DND-41 (cell line): ENCODE data around the gene SPTBN5.

Experiments used
- ATAC-seq: fragments of 200-7000 bp; cut with Tn5 transposase; 3 replicates; pipeline ENCODE4 v1.9.1; 2021; ENCODE audit warnings: low read depth; ENCODE audit not compliant: insufficient read depth
- DNase-seq: peaks from one replicate; pipeline ENCODE4 v3.0.0-alpha.2; 2020
- H2AFZ ChIP-seq: 2 replicates; pipeline ENCODE4 v1.6.0; 2012; ENCODE audit warnings: low read depth, low read length
- H3K27ac ChIP-seq: 2 replicates; pipeline ENCODE4 v1.5.1; 2012; ENCODE audit warnings: low read length, inconsistent platforms
- H3K27me3 ChIP-seq: fragments of 200-600 bp; sonication (generic); 2 replicates; pipeline ENCODE4 v1.6.0; 2012; ENCODE audit warnings: low read length, mild to moderate bottlenecking, inconsistent platforms; ENCODE audit not compliant: insufficient read depth, poor library complexity
- H3K36me3 ChIP-seq: 2 replicates; pipeline ENCODE4 v1.5.1; 2012; ENCODE audit warnings: low read length, inconsistent platforms; ENCODE audit not compliant: insufficient read depth
- H3K4me1 ChIP-seq: 2 replicates; pipeline ENCODE4 v1.5.1; 2012; ENCODE audit warnings: mild to moderate bottlenecking, low read length; ENCODE audit not compliant: insufficient read depth
- H3K4me2 ChIP-seq: 2 replicates; pipeline ENCODE4 v1.6.0; 2012; ENCODE audit warnings: mild to moderate bottlenecking, moderate library complexity, low read length, inconsistent platforms; ENCODE audit not compliant: insufficient read depth
- H3K4me3 ChIP-seq, 2 experiments: fragments of 200-600 bp in 1 of 2; shearing (Covaris generic) in 1 of 2; 2 replicates each; pipeline ENCODE4 v1.5.1; 2012 to 2016; ENCODE audit warnings: inconsistent platforms in 2 of 2, low read length in 2 of 2, mild to moderate bottlenecking in 2 of 2, low read depth in 1 of 2, moderate library complexity in 1 of 2
- H3K79me2 ChIP-seq: 2 replicates; pipeline ENCODE4 v1.6.0; 2012; ENCODE audit warnings: low read length, inconsistent platforms; ENCODE audit not compliant: insufficient read depth
- H3K9ac ChIP-seq: 2 replicates; pipeline ENCODE4 v1.6.0; 2012; ENCODE audit warnings: low read depth, mild to moderate bottlenecking, inconsistent platforms, low read length, moderate library complexity
- H3K9me3 ChIP-seq: 2 replicates; pipeline ENCODE4 v1.5.1; 2012; ENCODE audit warnings: low read length, moderate library complexity, mild to moderate bottlenecking, inconsistent platforms; ENCODE audit not compliant: insufficient read depth, severe bottlenecking
- H4K20me1 ChIP-seq: 2 replicates; pipeline ENCODE4 v1.6.0; 2012; ENCODE audit warnings: low read length; ENCODE audit not compliant: insufficient read depth
- CTCF ChIP-seq: IDR thresholded peaks from 2 replicates; pipeline ENCODE4 v1.5.1; 2012; ENCODE audit warnings: borderline replicate concordance, low read length, moderate library complexity, mild to moderate bottlenecking; ENCODE audit not compliant: poor library complexity, severe bottlenecking; ENCODE audit errors: extremely low read depth
- EZH2 ChIP-seq: IDR thresholded peaks from 3 replicates; pipeline ENCODE4 v1.6.1; 2012; ENCODE audit warnings: borderline replicate concordance, low read depth, mild to moderate bottlenecking, moderate library complexity, low read length, inconsistent platforms; ENCODE audit not compliant: severe bottlenecking

The SPTBN5 gene

GRCh38 chr15:41847206-41847605 lies 46.6 kb downstream of the SPTBN5 start:
- H3K79me2 ChIP-seq: no peaks in the 10 kb centered on the region
- no peaks in the 10 kb centered on the region for H4K20me1 ChIP-seq
- TF ChIP-seq EZH2 (no peak), CTCF (no peak)
- ATAC-seq (no peak), DNase-seq (no peak)
- H3K27ac ChIP-seq: no peak overlapping the region
- no peaks in the 10 kb centered on the region for H3K9me3 ChIP-seq
- no peaks in the 10 kb centered on the region for H3K4me1 ChIP-seq
- H3K27me3 ChIP-seq: no peaks in the 10 kb centered on the region
- H3K36me3 ChIP-seq: peaks cover 9% of the 10 kb centered on the region
- H3K4me2 ChIP-seq: no peak overlapping the region
- H3K4me3 ChIP-seq: no peak overlapping the region
- no peak overlapping the region for H2AFZ ChIP-seq
- H3K9ac ChIP-seq: no peak overlapping the region

- Histone ChIP-seq H3K36me3 (peaks cover 9% of the 10 kb centered on the region), H3K9ac (no peak overlapping the region), H3K79me2 (no peaks in the 10 kb centered on the region), H3K27me3 (no peaks in the 10 kb centered on the region), H3K4me1 (no peaks in the 10 kb centered on the region), H3K27ac (no peak overlapping the region), H2AFZ (no peak overlapping the region), H3K9me3 (no peaks in the 10 kb centered on the region), H3K4me2 (no peak overlapping the region), H4K20me1 (no peaks in the 10 kb centered on the region), H3K4me3 (no peak overlapping the region)
- TF ChIP-seq EZH2 (no peak), CTCF (no peak)
- ATAC-seq (no peak), DNase-seq (no peak)
These were observed 49.0 kb downstream of the SPTBN5 start for GRCh38 chr15:41844814-41845213.

- H4K20me1 ChIP-seq: no peaks in the 10 kb centered on the region
These were observed 50.3 kb downstream of the SPTBN5 start for GRCh38 chr15:41843571-41843970.

More at GRCh38 chr15:41843571-41843970, 50.3 kb downstream of the SPTBN5 start:
- ATAC-seq: no peak
- no peak for DNase-seq
- Histone ChIP-seq H3K9ac (no peak overlapping the region), H3K27ac (no peak overlapping the region), H3K4me2 (no peak overlapping the region), H3K4me3 (no peak overlapping the region), H3K27me3 (no peaks in the 10 kb centered on the region), H3K4me1 (no peaks in the 10 kb centered on the region), H3K79me2 (no peaks in the 10 kb centered on the region), H2AFZ (no peak overlapping the region), H3K9me3 (no peaks in the 10 kb centered on the region), H3K36me3 (peaks cover 9% of the 10 kb centered on the region)
- TF ChIP-seq EZH2 (no peak), CTCF (no peak)
